Kidney glomerular epithelial cell (primary cell): ENCODE measurements around the gene RERE.
A peak's percentile ranks its signal among the peaks of the same experiment; 100 is the strongest.
"Not testable (repeated sequence)": the region's sequence is repeated elsewhere in the genome, so short reads cannot be mapped to it uniquely, and the experiment has no call there.

Source experiments
- DNase-seq: peaks from one replicate; lab custom pipeline; 2025; lab: John Stamatoyannopoulos, UW

Gene RERE

GRCh38 chr1:8448911-8449661 lies 368.4 kb downstream of the RERE start:
- DNase-seq: no peak

- not testable (repeated sequence) for DNase-seq
These were observed 368.9 kb downstream of the RERE start for GRCh38 chr1:8448505-8448904.

- DNase-seq: no peak
These were observed 369.8 kb downstream of the RERE start for GRCh38 chr1:8447616-8448150.

GRCh38 chr1:8446119-8446518 lies 371.3 kb downstream of the RERE start:
- DNase-seq: not testable (repeated sequence)

- DNase-seq: no peak
These were observed 373.8 kb downstream of the RERE start for GRCh38 chr1:8443558-8444194.

GRCh38 chr1:8441426-8441825 lies 376.0 kb downstream of the RERE start:
- no peak for DNase-seq

GRCh38 chr1:8439015-8439702 lies 378.3 kb downstream of the RERE start:
- DNase-seq: peak; percentile 83

GRCh38 chr1:8438489-8438888 lies 379.0 kb downstream of the RERE start:
- no peak for DNase-seq

- DNase-seq: no peak
These were observed 380.1 kb downstream of the RERE start for GRCh38 chr1:8437347-8437746.

GRCh38 chr1:8435569-8436071 lies 381.8 kb downstream of the RERE start:
- DNase-seq: no peak

GRCh38 chr1:8434101-8434500 lies 383.3 kb downstream of the RERE start:
- no peak for DNase-seq

- DNase-seq: no peak
These were observed 385.7 kb downstream of the RERE start for GRCh38 chr1:8431784-8432183.

GRCh38 chr1:8431019-8431418 lies 386.4 kb downstream of the RERE start:
- no peak for DNase-seq

- DNase-seq: no peak
These were observed 387.0 kb downstream of the RERE start for GRCh38 chr1:8430476-8430875.

- DNase-seq: no peak
These were observed 387.8 kb downstream of the RERE start for GRCh38 chr1:8429549-8430110.

- DNase-seq: no peak
These were observed 389.0 kb downstream of the RERE start for GRCh38 chr1:8428441-8428840.

- no peak for DNase-seq
These were observed 389.5 kb downstream of the RERE start for GRCh38 chr1:8427986-8428385.

GRCh38 chr1:8427493-8427892 lies 389.9 kb downstream of the RERE start:
- DNase-seq: no peak

- DNase-seq: no peak
These were observed 390.4 kb downstream of the RERE start for GRCh38 chr1:8426996-8427395.

- DNase-seq: no peak
These were observed 391.7 kb downstream of the RERE start for GRCh38 chr1:8425781-8426161.

- DNase-seq: no peak
These were observed 392.2 kb downstream of the RERE start for GRCh38 chr1:8425150-8425780.
